K562 (cell line): ENCODE data around the gene GNAT2. TPM values are rescaled to one million over a fixed set of nuclear protein-coding genes. Genes with fewer than 3 reads are reported as not detected.

Source experiments
- ATAC-seq: fragments of 200-7000 bp; cut with Tn5 transposase; 3 replicates; pipeline ENCODE4 v1.9.1; 2020; ENCODE audit warnings: moderate library complexity
- BruUV-seq: library from RNA; stranded (reverse); fragments of 400-500 nt; replicated peaks from 2 replicates; lab custom pipeline; 2021; lab: Mats Ljungman, UMichigan
- CTCF ChIA-PET: fragments of 300-600 bp; formaldehyde crosslinking; extraction: SDS; loops from one replicate; lab custom pipeline; 2021; ENCODE audit warnings: low intra/inter-chr PET ratio; lab: Yijun Ruan, JAX
- POLR2A ChIA-PET: fragments of 300-600, 350-650 bp; sonication (Branson Sonifier 250); formaldehyde crosslinking; extraction: SDS; loops from one replicate; lab custom pipeline; 2021; ENCODE audit warnings: antibody characterized with exemption, inconsistent platforms; lab: Yijun Ruan, JAX
- DNase-seq, 4 experiments: peaks; one replicate each; pipeline versions ENCODE4 v3.0.0 to v3.0.0-alpha.2; 2011 to 2018; ENCODE audit warnings: low spot score in 3 of 4, mixed read lengths in 3 of 4; ENCODE audit errors: extremely low read depth in 1 of 4
- FAIRE-seq: peaks from 2 replicates; lab custom pipeline; 2011; peaks lifted over from hg19 to GRCh38; lab: Jason Lieb, UNC
- H2AFZ ChIP-seq: 2 replicates; pipeline ENCODE4 v1.6.0; 2011; ENCODE audit warnings: low read depth, low read length, control low read depth, inconsistent platforms
- H3K27ac ChIP-seq: fragments of 200-600 bp; 3 replicates; pipeline ENCODE4 v1.8.0; 2011; ENCODE audit warnings: low read depth, mild to moderate bottlenecking, control low read depth, inconsistent platforms, low read length, moderate library complexity, mixed read lengths; ENCODE audit errors: extremely low read depth
- H3K27me3 ChIP-seq, 2 experiments: fragments of 300-600 bp in 1 of 2; 2 replicates in 1 of 2; 3 replicates in 1 of 2; pipeline versions ENCODE4 v1.6.0 to v1.8.0; 2011; ENCODE audit warnings: inconsistent platforms in 2 of 2, low read length in 2 of 2, mild to moderate bottlenecking in 1 of 2, mixed read lengths in 1 of 2, moderate library complexity in 1 of 2; ENCODE audit not compliant: control insufficient read depth in 2 of 2, insufficient read depth in 2 of 2
- H3K36me3 ChIP-seq: fragments of 300-600 bp; 3 replicates; pipeline ENCODE4 v1.8.0; 2011; ENCODE audit warnings: mild to moderate bottlenecking, low read length, inconsistent platforms; ENCODE audit not compliant: control insufficient read depth, insufficient read depth
- H3K4me1 ChIP-seq, 2 experiments: fragments of 200-600 bp in 1 of 2; replicated peaks in 1 of 2; 2 replicates in 1 of 2; 3 replicates in 1 of 2; pipeline versions ENCODE4 v1.5.1 to v1.8.0; 2011; ENCODE audit warnings: inconsistent platforms in 2 of 2, low read length in 2 of 2, mild to moderate bottlenecking in 1 of 2, mixed read lengths in 1 of 2, moderate library complexity in 1 of 2; ENCODE audit not compliant: control insufficient read depth in 2 of 2, insufficient read depth in 2 of 2
- H3K4me2 ChIP-seq: 2 replicates; pipeline ENCODE4 v1.6.1; 2011; ENCODE audit warnings: low read length, control low read depth, inconsistent platforms, mixed read lengths; ENCODE audit not compliant: insufficient read depth
- H3K4me3 ChIP-seq: fragments of 200-600 bp; sonication (generic), shearing (Covaris generic); 2 replicates; pipeline ENCODE4 v1.5.1; 2016; ENCODE audit warnings: control low read depth, inconsistent platforms
- H3K79me2 ChIP-seq: fragments of 200-600 bp; 3 replicates; pipeline ENCODE4 v1.8.0; 2011; ENCODE audit warnings: low read length, inconsistent platforms; ENCODE audit not compliant: control insufficient read depth, insufficient read depth
- H3K9ac ChIP-seq, 2 experiments: 2 replicates each; pipeline versions ENCODE4 v1.6.0 to v1.6.1; 2011; ENCODE audit warnings: low read depth in 2 of 2, low read length in 2 of 2, control low read depth in 1 of 2, inconsistent platforms in 1 of 2, mild to moderate bottlenecking in 1 of 2, mixed read lengths in 1 of 2; ENCODE audit not compliant: insufficient read depth in 1 of 2
- H3K9me1 ChIP-seq: one replicate; pipeline ENCODE4 v1.6.0; 2011; ENCODE audit warnings: inconsistent platforms, mild to moderate bottlenecking, low read length, moderate library complexity; ENCODE audit not compliant: control insufficient read depth, insufficient read depth
- H3K9me3 ChIP-seq: replicated peaks from 2 replicates; pipeline ENCODE4 v1.5.1; 2011; ENCODE audit warnings: low read depth, low read length, inconsistent platforms; ENCODE audit not compliant: control insufficient read depth, insufficient read depth
- H4K20me1 ChIP-seq: replicated peaks from 2 replicates; pipeline ENCODE4 v1.6.1; 2011; ENCODE audit warnings: low read length, inconsistent platforms, mixed read lengths; ENCODE audit not compliant: control insufficient read depth, insufficient read depth
- BCOR ChIP-seq: fragments of 450-650 bp; IDR thresholded peaks from 2 replicates; pipeline ENCODE4 v1.6.1; 2016
- BMI1 ChIP-seq: fragments of 150-350 bp; IDR thresholded peaks from 2 replicates; pipeline ENCODE4 v1.6.1; 2014; ENCODE audit warnings: low read length
- ETV5 ChIP-seq: sonication (generic); formaldehyde crosslinking; IDR thresholded peaks from 2 replicates; pipeline ENCODE4 v1.4.0; 2020; ENCODE audit warnings: low read depth, mild to moderate bottlenecking, missing genetic modification reagents
- GTF2F1 ChIP-seq: IDR thresholded peaks from 2 replicates; pipeline ENCODE4 v1.6.1; 2011; ENCODE audit warnings: low read depth, low read length, improper control_type of control experiment
- KDM4B ChIP-seq, 2 experiments: fragments of 450-650 bp in 1 of 2; sonication (generic) in 1 of 2; IDR thresholded peaks; 2 replicates each; pipeline ENCODE4 v1.6.1; 2016 to 2017; ENCODE audit warnings: borderline replicate concordance in 2 of 2, antibody characterized with exemption in 1 of 2, low read depth in 1 of 2, mild to moderate bottlenecking in 1 of 2
- TCF7 ChIP-seq: sonication (generic); IDR thresholded peaks from 2 replicates; pipeline ENCODE4 v1.6.1; 2016; ENCODE audit warnings: antibody characterized with exemption, borderline replicate concordance
- TEAD4 ChIP-seq, 2 experiments: sonication (generic) in 1 of 2; formaldehyde crosslinking in 1 of 2; IDR thresholded peaks; 2 replicates each; pipeline versions ENCODE4 v1.6.1 to v1.8.0; 2012 to 2022; ENCODE audit warnings: borderline replicate concordance in 1 of 2, inconsistent platforms in 1 of 2, low read length in 1 of 2, mild to moderate bottlenecking in 1 of 2, missing genetic modification reagents in 1 of 2
- ZNF232 ChIP-seq: sonication (generic); formaldehyde crosslinking; IDR thresholded peaks from 2 replicates; pipeline ENCODE4 v1.8.0; 2022; ENCODE audit warnings: mild to moderate bottlenecking, missing genetic modification reagents
- ZNF253 ChIP-seq: fragments of 250-450 bp; sonication (Bioruptor Pico); conservative IDR thresholded peaks from 2 replicates; pipeline ENCODE4 v1.6.1; 2021; ENCODE audit warnings: mild to moderate bottlenecking
- ZNF384 ChIP-seq: IDR thresholded peaks from 2 replicates; pipeline ENCODE4 v1.6.1; 2012; ENCODE audit warnings: low read depth, low read length, improper control_type of control experiment
- ZNF764 ChIP-seq: fragments of 250-450 bp; sonication (Bioruptor Pico); IDR thresholded peaks from 2 replicates; pipeline ENCODE4 v1.4.0; 2020; ENCODE audit warnings: low read depth, mild to moderate bottlenecking, moderate library complexity
- WGBS: fragments of 100-300 bp; shearing (Covaris generic); methylation state at CpG from one replicate; pipeline ENCODE4 v1.1.6; 2016; ENCODE audit warnings: low coverage, mixed read lengths; ENCODE audit not compliant: insufficient coverage; ENCODE audit errors: missing lambda C conversion rate; 5-methylcytosine and 5-hydroxymethylcytosine counted together
- in situ Hi-C: fragments of 300-500 bp; cut with MboI; formaldehyde crosslinking; loops from 4 replicates; pipeline ENCODE4 v1.15.0; 2018; ENCODE audit warnings: inconsistent platforms, mixed read lengths
- intact Hi-C: fragments of 100-400 bp; cut with micrococcal nuclease; formaldehyde crosslinking; loops from 2 replicates; pipeline ENCODE4 v1.14.2; 2022
- polyA plus RNA-seq, 8 experiments: library from polyadenylated mRNA; depleted of rRNA in 4 of 8; stranded (reverse) in 5 of 8; unstranded in 3 of 8; fragments of >200 nt; fragmentation: Nextera tagmentation in 2 of 8; fragmentation: Illumina TruSeq in 1 of 8; extraction: Ambion mirVana in 2 of 8; extraction: Trizol in 1 of 8; gene quantifications; 2 replicates each; pipeline versions ENCODE4 v1.2.1 to v1.2.3, GENCODE V29; 2011 to 2014; ENCODE audit warnings: inconsistent platforms in 1 of 8, missing spikeins in 1 of 8
- total RNA-seq, 7 experiments: library from RNA; depleted of rRNA in 6 of 7; stranded (reverse); fragments of >200 nt in 6 of 7; fragmentation: Illumina TruSeq in 2 of 7; extraction: Trizol in 2 of 7; gene quantifications; 2 replicates each; pipeline versions ENCODE4 v1.2.1 to v1.2.3, GENCODE V29; 2011 to 2021; ENCODE audit warnings: low replicate concordance in 1 of 7
- TF ChIP-seq, protein P1 (sequence below), 3 experiments: fragments of 200-800 bp in 1 of 3; fragments of 250-450 bp in 1 of 3; fragments of 450-650 bp in 1 of 3; sonication (Bioruptor Pico) in 1 of 3; sonication (Bioruptor generic) in 1 of 3; formaldehyde crosslinking in 1 of 3; IDR thresholded peaks; 2 replicates each; pipeline versions ENCODE4 v1.6.1 to v1.8.0; 2016 to 2022; ENCODE audit warnings: mild to moderate bottlenecking in 2 of 3, missing genetic modification characterization in 2 of 3, missing compliant biosample characterization in 1 of 3, moderate library complexity in 1 of 3
- TF ChIP-seq, protein P2 (sequence below): fragments of 450-650 bp; formaldehyde crosslinking; IDR thresholded peaks from 2 replicates; pipeline ENCODE4 v1.4.0; 2020; ENCODE audit warnings: mild to moderate bottlenecking, moderate library complexity
- TF ChIP-seq, protein P3 (sequence below): sonication (generic); formaldehyde crosslinking; IDR thresholded peaks from 2 replicates; pipeline ENCODE4 v1.8.0; 2022; ENCODE audit warnings: missing genetic modification reagents, mild to moderate bottlenecking, moderate library complexity, borderline replicate concordance

GNAT2 gene
- total and polyA plus RNA-seq, 9 of the 15 experiments (the other 6 are each of a cell fraction or from before 2014, with no cell fraction given) = 0.06 to 0.52 (median 0.24) TPM; not detected in 1

DNA sequence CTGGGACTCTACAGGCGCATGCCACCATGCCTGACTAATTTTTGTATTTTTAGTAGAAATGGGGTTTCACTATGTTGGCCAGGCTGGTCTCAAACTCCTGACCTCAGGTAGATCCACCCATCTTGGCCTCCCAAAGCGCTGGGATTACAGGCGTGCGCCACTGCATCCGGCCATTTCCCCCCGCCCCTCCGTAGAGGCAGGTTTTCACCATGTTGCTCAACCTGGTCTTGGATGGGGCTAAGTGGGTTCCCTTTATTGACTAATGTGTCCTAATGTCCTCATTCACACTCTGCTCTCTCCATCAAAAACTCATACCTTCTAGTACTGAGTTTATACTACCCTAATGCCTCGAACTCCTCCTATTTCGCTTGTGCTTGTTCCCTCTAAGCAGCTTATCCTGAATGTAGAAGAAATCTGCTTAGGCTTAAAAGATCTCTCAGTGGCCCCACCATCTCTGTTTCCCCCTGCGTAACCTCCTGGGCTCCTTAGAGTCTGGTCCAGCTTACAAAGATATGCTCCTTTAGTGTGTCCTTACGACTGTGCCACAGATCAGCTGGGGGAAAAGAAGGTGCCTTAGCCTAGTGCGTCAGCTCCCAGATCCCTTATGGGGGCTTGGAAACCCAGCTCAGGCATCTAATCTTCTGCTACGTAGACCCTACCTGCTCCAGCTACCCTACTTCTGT is 8.0 kb downstream of the GNAT2 start:
- DNase-seq (no peak), FAIRE-seq (no peak), ATAC-seq (no peak)
- Histone ChIP-seq H3K9me1 (no peaks in the 10 kb centered on the region), H3K9ac (no peak overlapping the region), H3K27ac (no peak overlapping the region), H3K27me3 (peaks cover 31 to 32% of the 10 kb centered on the region in 2 experiments; a peak in 4 of 5 replicates), H3K4me1 (no peaks in the 10 kb centered on the region), H3K36me3 (no peaks in the 10 kb centered on the region), H3K79me2 (no peaks in the 10 kb centered on the region), H3K4me2 (no peak overlapping the region), H3K4me3 (no peak overlapping the region), H4K20me1 (no peaks in the 10 kb centered on the region), H2AFZ (no peak overlapping the region), H3K9me3 (no peaks in the 10 kb centered on the region)
- TF ChIP-seq ZNF764 (CRISPR knock-in tag) (no peak), ETV5 (CRISPR knock-in tag) (no peak), TCF7 (no peak), GTF2F1 (no peak), BMI1 (no peak), KDM4B (IDR thresholded peaks at IDR 0.05; ENCODE audit: borderline replicate concordance in 2 of 2, low read depth in 1 of 2) (no peak), ZNF384 (no peak), BCOR (no peak), ZNF232 (CRISPR knock-in tag) (no peak), ZNF253 (no peak), TEAD4 (IDR thresholded peaks at IDR 0.05; ENCODE audit: low read length) (no peak), TEAD4 (CRISPR knock-in tag; IDR thresholded peaks at IDR 0.05; ENCODE audit: borderline replicate concordance) (no peak)
- TF ChIP-seq, protein P1, sequence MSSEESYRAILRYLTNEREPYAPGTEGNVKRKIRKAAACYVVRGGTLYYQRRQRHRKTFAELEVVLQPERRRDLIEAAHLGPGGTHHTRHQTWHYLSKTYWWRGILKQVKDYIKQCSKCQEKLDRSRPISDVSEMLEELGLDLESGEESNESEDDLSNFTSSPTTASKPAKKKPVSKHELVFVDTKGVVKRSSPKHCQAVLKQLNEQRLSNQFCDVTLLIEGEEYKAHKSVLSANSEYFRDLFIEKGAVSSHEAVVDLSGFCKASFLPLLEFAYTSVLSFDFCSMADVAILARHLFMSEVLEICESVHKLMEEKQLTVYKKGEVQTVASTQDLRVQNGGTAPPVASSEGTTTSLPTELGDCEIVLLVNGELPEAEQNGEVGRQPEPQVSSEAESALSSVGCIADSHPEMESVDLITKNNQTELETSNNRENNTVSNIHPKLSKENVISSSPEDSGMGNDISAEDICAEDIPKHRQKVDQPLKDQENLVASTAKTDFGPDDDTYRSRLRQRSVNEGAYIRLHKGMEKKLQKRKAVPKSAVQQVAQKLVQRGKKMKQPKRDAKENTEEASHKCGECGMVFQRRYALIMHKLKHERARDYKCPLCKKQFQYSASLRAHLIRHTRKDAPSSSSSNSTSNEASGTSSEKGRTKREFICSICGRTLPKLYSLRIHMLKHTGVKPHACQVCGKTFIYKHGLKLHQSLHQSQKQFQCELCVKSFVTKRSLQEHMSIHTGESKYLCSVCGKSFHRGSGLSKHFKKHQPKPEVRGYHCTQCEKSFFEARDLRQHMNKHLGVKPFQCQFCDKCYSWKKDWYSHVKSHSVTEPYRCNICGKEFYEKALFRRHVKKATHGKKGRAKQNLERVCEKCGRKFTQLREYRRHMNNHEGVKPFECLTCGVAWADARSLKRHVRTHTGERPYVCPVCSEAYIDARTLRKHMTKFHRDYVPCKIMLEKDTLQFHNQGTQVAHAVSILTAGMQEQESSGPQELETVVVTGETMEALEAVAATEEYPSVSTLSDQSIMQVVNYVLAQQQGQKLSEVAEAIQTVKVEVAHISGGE (CRISPR knock-in tag; IDR thresholded peaks at IDR 0.05) = no peak
- TF ChIP-seq, protein P2, sequence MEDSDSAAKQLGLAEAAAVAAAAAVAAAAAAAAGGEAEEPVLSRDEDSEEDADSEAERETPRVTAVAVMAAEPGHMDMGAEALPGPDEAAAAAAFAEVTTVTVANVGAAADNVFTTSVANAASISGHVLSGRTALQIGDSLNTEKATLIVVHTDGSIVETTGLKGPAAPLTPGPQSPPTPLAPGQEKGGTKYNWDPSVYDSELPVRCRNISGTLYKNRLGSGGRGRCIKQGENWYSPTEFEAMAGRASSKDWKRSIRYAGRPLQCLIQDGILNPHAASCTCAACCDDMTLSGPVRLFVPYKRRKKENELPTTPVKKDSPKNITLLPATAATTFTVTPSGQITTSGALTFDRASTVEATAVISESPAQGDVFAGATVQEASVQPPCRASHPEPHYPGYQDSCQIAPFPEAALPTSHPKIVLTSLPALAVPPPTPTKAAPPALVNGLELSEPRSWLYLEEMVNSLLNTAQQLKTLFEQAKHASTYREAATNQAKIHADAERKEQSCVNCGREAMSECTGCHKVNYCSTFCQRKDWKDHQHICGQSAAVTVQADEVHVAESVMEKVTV = no peak
- TF ChIP-seq, protein P3, sequence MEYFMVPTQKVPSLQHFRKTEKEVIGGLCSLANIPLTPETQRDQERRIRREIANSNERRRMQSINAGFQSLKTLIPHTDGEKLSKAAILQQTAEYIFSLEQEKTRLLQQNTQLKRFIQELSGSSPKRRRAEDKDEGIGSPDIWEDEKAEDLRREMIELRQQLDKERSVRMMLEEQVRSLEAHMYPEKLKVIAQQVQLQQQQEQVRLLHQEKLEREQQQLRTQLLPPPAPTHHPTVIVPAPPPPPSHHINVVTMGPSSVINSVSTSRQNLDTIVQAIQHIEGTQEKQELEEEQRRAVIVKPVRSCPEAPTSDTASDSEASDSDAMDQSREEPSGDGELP (CRISPR knock-in tag) = no peak
- 24% methylated on average over 13 of the region's 13 CpGs for WGBS
- intact Hi-C loops = no loop called here
- ChIA-PET CTCF (no interaction called here), POLR2A (interaction anchor here (0.6 to 4.8 kb wide), 5 partner anchors 10 to 233 kb away, joined by 3 to 40 read pairs (median 4); partner anchors contain the start of gene GNAI3)
- in situ Hi-C loops = no loop called here
- no TSS peak for BruUV-seq
